HG02884 (cell line): ENCODE measurements around the gene SMC2.

Experiments
- ATAC-seq: cut with Tn5 transposase; IDR thresholded peaks from one replicate; pipeline ENCODE4 v1.9.1; 2021; ENCODE audit warnings: mild to moderate bottlenecking, moderate library complexity; ENCODE audit not compliant: unreplicated experiment

The SMC2 gene

GRCh38 chr9:104099630-104100029 is 5.5 kb downstream of the SMC2 start:
- no peak for ATAC-seq

GRCh38 chr9:104104360-104104759 is 10.3 kb downstream of the SMC2 start:
- no peak for ATAC-seq

GRCh38 chr9:104107799-104108198 is 13.7 kb downstream of the SMC2 start:
- no peak for ATAC-seq

DNA sequence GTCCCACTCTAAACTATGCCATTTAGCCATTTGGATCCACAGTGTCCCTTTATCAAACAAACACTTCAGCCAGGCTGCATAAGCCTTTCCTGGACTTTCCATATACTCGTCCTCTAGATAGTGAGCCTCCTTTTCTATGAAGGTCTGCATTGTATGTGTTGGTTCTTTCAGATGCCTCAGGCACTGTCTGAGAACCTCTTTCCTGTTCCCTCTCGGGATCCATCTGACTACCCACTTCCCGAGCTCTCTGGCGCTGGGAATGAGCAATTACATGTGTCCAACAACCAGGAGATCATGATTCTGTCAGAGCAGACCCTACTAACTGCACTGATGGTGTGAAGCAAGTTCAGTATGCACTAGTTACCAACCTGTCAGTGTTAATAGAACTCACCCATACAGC is 14.2 kb downstream of the SMC2 start:
- no peak for ATAC-seq

DNA sequence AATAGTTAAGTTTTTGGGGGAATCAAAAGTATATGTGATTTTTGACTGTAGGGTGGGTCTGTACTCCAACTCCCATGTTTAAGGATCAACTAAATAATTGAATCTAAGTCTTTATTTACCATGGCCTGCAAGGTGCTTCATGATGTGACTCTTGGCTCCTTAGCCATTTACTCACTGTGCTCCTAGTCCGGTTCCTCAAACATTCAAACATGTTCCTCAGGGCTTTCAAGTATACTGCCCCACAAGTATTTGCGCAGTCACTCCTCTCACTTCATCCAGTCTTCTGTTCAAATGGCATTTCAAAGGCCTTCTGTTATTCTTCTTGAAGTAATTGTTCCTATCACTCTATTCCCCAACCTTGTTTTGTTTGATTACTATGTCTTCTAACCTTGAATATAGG is 16.4 kb downstream of the SMC2 start:
- no peak for ATAC-seq

DNA sequence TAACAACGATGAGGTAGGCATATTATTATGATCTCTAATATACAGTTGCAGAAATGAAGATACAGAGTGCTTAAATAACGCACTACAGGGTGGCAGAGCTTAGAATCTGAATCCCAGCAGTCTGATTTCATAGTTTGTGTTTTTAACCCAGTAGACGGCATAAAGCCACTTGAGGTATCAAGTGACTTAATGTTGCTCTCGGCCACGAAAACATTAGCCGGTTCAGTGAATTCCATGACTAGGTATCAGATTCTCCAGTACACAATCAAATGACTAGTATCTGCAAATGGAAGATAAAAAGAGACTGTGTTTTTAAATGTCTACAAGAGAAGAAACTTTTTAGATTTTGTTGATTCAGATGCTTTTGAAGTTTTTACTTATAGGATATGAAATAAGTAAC is 24.8 kb downstream of the SMC2 start:
- ATAC-seq = no peak

- no peak for ATAC-seq
These were observed 26.9 kb downstream of the SMC2 start for GRCh38 chr9:104121022-104121421.

- ATAC-seq = no peak
These were observed 44.2 kb downstream of the SMC2 start for GRCh38 chr9:104138243-104138868.

DNA sequence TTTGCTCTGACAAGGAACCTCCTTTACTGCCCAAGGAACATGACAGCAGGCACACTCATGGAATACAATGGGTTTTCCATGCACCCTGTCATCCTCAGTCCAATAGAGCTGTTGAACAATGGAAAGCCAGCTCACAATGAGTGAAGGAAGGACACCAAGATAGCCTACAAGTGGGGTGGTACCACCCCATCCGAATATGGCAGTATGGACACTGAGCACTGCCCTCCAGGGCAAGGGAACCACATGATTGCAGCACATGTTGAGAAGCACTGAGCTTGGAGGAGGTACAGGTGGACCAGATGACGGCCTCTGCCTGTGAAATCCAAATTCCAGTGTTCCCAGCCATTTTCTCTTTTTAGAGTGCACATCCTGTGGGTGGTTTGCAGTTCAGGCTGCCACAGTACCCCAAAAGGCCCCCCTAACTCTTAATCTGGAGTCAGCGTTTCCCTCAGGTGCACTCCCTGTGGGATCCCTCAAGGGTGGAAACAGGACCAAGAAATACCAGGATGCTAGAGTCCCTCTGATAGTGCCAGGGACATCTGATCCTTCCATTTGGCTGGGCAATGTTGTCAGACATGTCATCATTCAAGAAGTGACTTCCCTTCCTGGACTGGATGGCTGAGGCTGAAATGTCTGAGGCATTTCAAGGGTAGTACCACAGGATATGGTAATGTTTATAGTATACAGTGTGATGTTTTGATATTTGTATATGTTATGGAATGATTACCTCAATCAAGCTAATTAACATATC is 48.9 kb downstream of the SMC2 start:
- ATAC-seq = no peak

DNA sequence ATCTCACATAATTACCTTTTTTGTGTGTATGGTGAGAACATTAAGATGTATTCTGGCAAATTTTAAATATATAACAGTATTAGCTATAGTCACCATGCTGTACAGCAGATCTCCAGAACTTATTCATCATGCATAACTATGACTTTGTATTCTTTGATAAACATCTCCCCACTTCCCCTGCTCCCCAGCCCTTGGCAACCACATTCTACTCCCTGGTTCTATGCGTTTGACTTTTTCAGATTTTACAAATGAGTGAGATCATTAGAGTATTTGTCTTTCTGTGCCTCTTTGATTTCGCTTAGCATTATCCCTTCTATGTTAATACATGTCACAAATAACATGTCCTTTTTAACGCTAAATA is 49.4 kb downstream of the SMC2 start:
- no peak for ATAC-seq

DNA sequence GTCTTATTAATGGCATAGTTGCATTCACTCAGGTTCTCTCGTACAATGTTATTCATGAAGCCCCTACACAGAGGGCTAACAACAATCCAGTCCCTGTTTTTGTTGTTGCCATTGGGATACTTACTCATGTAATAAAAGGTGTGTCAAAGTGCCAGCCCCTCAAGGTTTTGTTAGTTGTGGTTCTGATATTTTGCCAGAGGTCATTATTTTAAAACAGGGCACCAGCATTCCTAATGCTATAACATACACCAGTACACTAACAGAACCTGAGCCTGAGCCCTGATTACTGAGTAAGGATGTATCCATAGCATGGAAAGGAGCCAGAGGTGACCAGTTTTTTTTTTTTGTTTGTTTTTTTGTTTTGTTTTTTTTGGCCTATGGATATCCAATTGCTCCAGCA is 50.2 kb downstream of the SMC2 start:
- no peak for ATAC-seq

- ATAC-seq = no peak
These were observed 79.0 kb downstream of the SMC2 start for GRCh38 chr9:104173067-104173466.

- no peak for ATAC-seq
These were observed 83.0 kb downstream of the SMC2 start for GRCh38 chr9:104177003-104177611.

- peak; percentile 92 for ATAC-seq
These were observed 83.6 kb downstream of the SMC2 start for GRCh38 chr9:104177676-104178075.
